Bone marrow (tissue), 2 donors: ENCODE data around the gene CTPS1.
A peak's percentile ranks its signal among the peaks of the same experiment; 100 is the strongest.

Experiments used
- DNase-seq, 2 donors: peaks; one replicate each; lab custom pipeline; 2025; lab: John Stamatoyannopoulos, UW

The CTPS1 gene

DNA sequence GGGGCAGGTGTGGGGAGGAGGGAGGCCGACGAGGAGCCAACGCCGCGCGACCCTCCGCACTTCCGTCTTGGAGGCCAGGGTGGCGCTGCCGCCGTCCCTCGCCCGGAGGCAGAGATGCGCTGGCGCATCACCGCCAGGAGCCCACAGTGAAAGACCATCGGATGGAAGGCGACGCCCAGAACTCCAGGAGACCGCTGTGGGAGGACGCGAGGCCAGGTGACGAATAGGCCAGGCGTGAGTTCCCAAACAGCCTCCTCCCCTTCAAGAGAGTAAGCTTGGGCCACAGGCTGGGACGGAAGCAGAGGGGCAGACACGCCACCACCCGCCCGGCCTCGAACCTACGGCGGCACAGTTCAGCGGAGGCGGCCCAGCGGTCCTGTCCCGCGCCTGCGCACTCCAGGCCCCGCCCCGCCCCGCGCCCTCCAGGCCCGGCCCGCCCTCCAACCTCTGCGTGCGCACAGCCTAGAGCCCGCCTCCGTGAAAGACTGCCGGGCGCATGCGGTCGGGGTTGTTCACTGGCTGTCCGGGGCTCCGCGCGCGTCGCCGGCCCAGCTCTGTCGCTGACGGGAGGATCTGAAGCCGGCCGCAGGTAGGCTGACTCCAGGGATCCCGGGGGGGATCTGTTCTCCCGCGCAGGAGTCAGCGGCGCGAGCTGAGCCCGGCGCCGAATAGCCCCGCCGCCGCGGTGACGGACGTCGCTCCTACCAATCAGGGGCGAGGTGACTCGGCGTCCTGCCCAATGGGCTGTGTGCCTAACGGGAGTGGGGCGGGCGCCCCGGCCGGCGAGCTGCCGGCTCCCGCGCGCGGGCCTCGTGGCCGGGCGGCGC, at the start of gene CTPS1:
TSS of gene CTPS1 (plus strand) at position 456 of the 827 bp plus-strand sequence. CDS start 3,595 bp downstream, outside the sequence.
- DNase-seq: peak; percentile 84 to 99

GRCh38 chr1:40930174-40930964, 49.1 kb upstream of the CTPS1 start:
- DNase-seq: no peak

GRCh38 chr1:40931601-40932000, 47.9 kb upstream of the CTPS1 start:
- DNase-seq: no peak

DNA sequence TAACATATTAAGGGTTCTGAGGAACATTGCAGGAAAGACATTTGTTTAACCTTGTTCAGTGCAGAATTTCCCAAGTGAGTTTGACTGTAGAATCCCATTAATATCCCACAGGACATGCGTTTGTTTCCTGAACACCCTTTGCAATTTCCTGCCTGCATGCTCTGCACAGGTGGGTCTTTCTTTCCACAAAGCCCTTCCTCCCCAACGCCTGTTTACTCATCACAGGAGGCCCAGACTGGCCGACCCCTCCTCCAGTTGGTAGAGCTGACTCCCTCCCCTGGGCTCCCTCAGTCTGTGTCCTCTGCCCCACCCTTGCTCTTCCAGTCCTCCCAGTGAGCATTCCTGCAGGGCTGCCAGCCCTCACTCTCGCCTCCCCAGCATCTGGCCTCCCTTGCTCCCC, 47.5 kb upstream of the CTPS1 start:
- no peak for DNase-seq

DNA sequence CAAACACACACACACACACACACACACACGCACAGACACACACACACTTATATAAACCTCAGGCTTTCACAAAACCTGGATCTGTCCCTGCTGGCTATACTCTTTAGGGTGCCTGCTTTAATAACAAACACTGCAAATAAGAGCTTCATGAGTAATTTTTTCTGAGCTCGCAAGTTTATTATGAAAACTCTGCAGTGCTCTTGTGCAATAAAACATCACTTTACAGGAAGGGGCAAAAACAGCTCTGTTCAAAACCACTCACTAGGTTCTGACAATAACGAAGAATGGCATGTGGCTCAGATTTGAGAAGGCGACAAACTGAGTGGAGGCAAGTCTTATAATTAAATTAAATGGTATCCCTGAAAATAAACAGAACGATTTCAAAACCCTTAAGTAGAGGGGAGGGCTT, 42.6 kb upstream of the CTPS1 start:
- no peak for DNase-seq

GRCh38 chr1:40938393-40938792, 41.1 kb upstream of the CTPS1 start:
- DNase-seq: no peak

DNA sequence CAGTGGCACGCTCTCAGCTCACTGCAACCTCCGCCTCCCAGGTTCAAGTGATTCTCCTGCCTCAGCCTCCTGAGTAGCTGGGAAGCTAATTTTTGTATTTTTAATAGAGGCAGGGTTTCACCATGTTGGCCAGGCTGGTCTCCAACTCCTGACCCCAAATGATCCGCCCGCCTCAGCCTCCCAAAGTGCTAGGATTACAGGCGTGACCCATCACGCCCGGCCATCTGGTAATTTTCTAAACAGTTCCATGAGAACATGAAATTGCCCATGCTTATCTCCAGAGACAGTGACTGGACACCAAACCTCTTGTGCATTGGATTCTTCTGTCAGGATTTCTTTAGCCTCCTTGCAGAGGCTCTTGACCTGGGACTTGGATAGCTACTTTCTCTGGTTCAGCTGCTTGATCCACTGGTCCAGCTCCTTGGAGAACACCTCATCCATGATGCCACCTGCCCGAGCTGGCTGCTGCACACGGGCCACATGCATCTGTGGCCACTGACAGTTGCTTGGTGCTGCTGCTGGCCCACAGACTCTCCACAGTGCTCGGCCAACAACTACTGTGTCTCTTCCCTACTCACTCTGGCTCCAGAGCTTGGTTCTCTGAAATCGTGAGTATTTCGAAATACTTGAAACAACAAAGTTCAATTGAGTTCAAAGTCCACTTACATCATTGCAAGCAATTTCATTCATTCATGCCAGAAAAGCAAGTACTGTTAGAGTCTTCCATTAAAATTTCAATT, 40.0 kb upstream of the CTPS1 start:
- DNase-seq: no peak

GRCh38 chr1:40944326-40944725, 35.2 kb upstream of the CTPS1 start:
- DNase-seq: no peak

DNA sequence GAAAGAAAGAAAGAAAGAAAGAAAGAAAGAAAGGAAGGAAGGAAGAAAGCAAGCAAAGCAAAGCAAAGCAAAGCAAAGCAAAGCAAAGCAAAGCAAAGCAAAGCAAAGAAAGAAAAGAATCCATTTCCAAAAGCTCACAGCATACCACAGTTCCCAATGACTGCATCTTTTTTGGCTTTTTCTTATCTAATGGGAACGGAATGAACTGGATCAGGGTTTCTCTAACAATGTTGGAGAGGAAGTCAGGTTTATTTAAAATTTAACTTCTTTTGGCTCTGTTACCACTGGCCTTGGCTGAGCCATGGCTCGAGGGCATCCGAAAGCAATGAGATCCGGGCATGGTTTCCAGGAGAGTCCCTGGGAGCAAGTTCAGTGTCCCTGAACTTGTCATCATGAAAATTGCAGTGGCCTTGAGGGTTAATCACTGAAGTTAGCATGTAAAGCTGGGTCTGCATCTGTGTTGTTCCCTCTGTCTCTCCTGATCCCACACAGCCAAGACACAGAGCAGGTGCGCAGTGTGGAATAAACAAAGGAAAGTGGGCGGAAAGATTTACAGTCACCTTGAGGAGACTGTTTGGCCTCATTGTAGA, 34.6 kb upstream of the CTPS1 start:
- DNase-seq: no peak

- DNase-seq: no peak
Observed at GRCh38 chr1:40945491-40945973, 34.0 kb upstream of the CTPS1 start.

DNA sequence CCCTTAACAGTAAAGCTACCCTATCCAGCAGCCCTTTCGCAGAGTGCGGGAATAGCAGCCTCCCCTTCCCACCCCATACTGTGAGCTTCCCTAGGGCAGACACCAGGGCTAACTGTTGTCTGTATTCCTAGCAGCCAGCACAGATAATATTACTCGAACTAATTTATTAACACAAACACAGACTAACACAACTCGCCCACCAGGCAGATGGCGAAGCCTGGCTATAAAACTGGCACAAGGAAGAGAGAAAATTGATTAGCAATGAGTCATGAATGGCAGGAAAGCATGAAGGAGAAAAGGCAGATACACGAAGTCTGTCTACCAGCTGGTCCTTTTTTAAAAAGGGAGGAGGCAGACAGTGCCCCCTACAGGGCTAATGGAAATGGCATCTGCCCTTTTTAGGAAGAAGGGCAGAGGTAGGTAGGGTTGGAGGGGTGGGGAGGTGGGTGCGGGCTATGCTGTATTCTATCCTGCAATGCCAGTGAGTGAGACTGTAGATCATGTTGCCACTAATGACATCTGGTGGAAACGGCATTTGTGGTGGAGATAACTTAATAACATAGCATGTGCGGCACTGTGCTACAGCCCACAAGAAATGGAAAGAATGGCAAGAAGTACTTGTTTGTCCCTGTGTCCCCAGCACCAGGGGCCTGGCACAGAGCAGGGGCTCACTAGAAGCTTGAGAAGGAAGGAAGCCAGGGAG, 30.6 kb upstream of the CTPS1 start:
- DNase-seq: peak; percentile 12 to 30

DNA sequence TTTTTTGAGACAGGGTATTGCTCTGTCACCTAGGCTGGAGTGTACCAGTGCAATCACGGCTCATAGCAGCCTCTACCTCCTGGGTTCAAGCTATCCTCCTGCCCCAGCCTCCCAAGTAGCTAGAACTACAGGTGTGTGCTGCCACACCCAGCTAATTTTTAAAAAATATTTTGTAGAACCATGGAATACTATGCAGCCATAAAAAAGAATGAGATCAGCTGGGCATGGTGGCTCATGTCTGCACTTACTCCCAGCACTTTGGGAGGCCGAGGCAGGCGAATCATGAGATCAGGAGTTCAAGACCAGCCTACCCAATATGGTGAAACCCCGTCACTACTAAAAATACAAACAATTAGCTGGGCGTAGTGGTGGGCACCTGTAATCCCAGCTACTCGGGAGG, 29.9 kb upstream of the CTPS1 start:
- no peak for DNase-seq

GRCh38 chr1:40951943-40952743, 27.4 kb upstream of the CTPS1 start:
- DNase-seq: peak; percentile 4 to 27

- DNase-seq: no peak
Observed at GRCh38 chr1:40952744-40953315, 26.7 kb upstream of the CTPS1 start.

GRCh38 chr1:40954626-40955025, 24.9 kb upstream of the CTPS1 start:
- no peak for DNase-seq

GRCh38 chr1:40955266-40955665, 24.2 kb upstream of the CTPS1 start:
- no peak for DNase-seq

DNA sequence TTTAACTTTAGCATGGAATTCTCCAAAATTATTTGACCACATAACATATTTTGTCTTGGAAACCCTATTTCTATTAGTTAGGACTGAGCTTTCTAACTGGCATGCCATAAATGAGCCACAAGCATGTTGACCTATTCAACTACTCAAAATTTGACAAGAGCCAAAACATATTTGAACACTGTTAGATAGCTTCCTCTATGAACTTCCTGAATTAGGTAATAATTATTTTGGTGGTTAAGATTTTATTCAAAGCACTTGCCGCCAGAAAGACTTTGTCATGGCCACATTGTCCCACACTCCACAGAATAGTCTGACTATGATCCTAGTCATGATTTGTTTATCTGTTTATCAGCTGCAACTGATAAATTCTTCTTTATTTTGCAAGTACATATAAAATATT, 23.1 kb upstream of the CTPS1 start:
- DNase-seq: no peak

GRCh38 chr1:40958210-40958609, 21.3 kb upstream of the CTPS1 start:
- DNase-seq: no peak

DNA sequence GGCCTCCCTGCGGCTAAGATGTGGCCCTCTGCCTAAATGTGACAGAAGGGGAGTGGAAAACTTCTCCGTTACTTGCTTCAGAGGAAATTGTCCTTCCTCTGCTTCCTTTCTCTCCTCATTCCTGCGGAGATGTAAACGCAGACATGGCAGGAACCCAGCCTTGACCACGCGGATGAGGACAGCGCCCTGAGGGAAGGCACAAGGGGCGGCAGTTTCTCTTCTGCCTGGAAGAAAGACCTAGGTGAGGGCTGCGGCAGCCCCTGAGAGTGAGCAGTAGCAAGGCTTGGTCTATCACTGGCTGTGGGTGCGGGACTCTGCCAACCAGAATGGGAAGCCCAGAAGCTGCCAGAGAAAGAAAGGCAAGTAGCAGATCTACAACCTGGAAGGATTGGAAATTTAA, 14.0 kb upstream of the CTPS1 start:
- no peak for DNase-seq

DNA sequence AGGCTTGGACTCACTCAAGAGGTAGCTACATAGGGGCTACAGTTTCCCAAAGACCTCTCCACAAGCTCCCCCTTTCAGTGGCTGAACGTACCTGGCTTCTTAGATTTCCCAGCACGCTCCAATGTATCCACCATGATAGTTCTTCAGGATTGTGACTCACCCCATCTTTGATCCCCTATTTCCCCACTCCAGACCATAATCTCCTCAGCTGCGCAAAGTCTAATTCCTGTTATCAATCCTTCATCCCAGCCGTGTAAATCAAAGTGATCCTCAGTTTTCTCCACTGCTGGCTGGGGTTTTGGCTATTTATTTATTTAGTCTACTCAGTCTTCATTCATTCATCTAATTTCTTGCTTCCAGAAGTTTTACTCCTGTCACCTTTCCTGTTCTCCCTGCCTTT, 13.1 kb upstream of the CTPS1 start:
- no peak for DNase-seq
